Fibroblast of the aortic adventitia (primary cell): ENCODE data around the gene TAF4. TPM values are rescaled to one million over a fixed set of nuclear protein-coding genes. Genes with fewer than 3 reads are reported as not detected.

Source experiments
- DNase-seq: peaks from one replicate; pipeline ENCODE4 v3.0.0-alpha.2; 2010; ENCODE audit warnings: low read depth
- H3K4me3 ChIP-seq: 2 replicates; pipeline ENCODE4 v1.5.1; 2011; ENCODE audit warnings: low read depth, mild to moderate bottlenecking, control low read depth, low read length, moderate library complexity
- total RNA-seq: library from RNA; depleted of rRNA; stranded (reverse); fragments of >200 nt; gene quantifications from 2 replicates; pipeline ENCODE4 v1.2.3, GENCODE V29; 2012; ENCODE audit warnings: low replicate concordance
- TF ChIP-seq, protein P1 (sequence below): IDR thresholded peaks from 2 replicates; pipeline ENCODE4 v1.5.1; 2011; ENCODE audit warnings: mild to moderate bottlenecking, low read length, control low read depth, inconsistent platforms; ENCODE audit not compliant: insufficient read depth

Gene TAF4
- total RNA-seq, 1 donor: 5.4 TPM

DNA sequence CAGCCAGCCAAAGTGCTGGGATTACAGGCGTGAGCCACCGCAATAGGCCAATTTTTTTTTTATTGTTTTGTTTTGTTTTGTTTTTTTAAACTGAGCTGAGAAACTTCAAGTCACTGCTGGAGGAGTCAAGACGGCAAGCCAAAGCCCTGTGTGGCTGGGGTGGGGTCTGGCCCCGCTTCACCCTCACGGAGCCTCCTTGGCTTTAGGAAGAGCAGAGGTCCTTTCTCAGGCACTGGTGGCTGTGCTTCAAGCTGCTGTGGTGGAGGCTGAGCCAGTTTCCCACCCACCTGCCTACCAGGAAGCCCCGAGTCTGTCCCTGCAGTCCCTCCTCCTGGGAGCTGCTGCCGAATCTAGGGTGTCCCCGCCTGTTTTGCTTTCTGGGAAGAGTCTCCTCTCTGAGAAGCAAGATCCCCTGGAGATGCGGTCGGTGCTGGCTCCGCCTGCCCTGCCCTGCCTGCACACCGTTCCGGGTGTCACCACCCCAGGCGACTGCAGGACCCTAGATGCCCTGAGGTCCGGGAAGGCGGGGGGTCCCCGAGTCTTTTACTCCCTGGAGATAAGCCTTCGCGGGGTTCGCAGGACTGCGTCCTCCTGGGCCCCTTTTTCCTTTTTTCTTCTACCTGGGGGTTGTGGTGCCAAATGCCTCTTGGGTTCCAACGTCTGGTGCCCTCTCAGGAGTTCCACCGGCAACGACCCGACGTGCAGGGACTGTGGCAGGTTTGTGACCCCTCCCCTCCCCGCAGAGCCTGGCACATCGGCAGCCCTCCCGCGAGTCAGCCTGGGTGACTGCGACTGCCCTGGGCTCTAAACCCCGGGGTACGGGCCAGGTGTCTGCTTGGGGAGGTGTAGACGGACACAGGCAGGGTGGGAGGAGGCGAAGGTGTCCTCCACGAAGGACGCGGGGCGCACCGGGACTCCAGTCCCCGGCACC, 100.7 kb downstream of the TAF4 start:
- H3K4me3 ChIP-seq: no peak overlapping the region
- DNase-seq: no peak
- TF ChIP-seq, protein P1, sequence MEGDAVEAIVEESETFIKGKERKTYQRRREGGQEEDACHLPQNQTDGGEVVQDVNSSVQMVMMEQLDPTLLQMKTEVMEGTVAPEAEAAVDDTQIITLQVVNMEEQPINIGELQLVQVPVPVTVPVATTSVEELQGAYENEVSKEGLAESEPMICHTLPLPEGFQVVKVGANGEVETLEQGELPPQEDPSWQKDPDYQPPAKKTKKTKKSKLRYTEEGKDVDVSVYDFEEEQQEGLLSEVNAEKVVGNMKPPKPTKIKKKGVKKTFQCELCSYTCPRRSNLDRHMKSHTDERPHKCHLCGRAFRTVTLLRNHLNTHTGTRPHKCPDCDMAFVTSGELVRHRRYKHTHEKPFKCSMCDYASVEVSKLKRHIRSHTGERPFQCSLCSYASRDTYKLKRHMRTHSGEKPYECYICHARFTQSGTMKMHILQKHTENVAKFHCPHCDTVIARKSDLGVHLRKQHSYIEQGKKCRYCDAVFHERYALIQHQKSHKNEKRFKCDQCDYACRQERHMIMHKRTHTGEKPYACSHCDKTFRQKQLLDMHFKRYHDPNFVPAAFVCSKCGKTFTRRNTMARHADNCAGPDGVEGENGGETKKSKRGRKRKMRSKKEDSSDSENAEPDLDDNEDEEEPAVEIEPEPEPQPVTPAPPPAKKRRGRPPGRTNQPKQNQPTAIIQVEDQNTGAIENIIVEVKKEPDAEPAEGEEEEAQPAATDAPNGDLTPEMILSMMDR: no peak

DNA sequence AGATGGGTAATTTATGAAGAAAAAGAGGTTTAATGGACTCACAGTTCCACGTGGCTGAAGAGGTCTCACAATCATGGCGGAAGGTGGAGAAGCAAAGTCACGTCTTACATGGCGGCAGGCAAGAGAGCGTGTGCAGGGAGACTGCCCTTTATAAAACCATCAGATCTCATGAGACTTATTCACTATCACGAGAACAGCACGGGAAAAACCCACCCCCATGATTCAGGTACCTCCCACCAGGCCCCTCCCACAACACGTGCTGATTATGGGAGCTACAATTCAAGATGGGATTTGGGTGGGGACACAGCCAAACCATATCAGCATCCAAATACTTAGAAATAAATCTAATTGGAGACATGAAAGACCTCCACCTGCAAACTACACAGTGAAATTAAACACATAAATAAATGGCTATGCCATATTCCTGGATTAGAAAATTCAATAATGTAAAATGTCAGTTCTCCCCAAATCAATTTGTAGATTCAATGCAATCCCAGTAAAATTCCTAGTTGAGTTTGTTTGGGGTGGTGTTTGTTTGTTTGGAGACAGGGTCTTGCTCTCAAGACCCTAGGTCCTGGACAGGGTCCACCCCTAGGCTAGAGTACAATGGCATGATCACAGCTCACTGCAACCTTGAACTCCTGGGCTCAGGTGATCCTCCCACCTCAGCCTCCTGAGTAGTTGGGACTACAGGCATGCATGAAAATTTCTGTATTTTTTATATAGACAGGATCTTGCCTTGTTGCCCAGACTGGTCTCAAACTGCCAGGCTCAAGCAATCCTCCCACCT, 101.6 kb downstream of the TAF4 start:
- DNase-seq: no peak
- TF ChIP-seq, protein P1: no peak
- no peak overlapping the region for H3K4me3 ChIP-seq

DNA sequence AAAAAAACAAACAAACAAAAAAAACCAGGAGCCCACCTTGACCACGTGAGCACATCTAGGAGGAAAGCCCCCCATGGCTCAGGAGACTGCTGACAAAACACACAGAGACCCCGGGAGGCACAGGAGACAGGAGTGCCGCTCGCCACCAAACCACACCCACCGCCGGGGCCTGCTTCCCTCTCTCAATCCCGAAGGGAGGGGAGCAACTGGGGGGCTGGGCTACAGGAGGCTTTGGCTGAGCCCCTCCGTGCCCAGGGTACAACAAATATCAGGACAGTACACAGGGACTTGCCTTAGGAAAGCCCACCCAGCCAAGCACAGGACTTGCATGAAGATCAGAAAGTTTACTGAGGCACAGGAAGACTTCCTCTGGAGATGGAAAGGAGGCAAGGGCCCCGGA, 102.5 kb downstream of the TAF4 start:
- TF ChIP-seq, protein P1: no peak
- no peak for DNase-seq
- no peak overlapping the region for H3K4me3 ChIP-seq

DNA sequence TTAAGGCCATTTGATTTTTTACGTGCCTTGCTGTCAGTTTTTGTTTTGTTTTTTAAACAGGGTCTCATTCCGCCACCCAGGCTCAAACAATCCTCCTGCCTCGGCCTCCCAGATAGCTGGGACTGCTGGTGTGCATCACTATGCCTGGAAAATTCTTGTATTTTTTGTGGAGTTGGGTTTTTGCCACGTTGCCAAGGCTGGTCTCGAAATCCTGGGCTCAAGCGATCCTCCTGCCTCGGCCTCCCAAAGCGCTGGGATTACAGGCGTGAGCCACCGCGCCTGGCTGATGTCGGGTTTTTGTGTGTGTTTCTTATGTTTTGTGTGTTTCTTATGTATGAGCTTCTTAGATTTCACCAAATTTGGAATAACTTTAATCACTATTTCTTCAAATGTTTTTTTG, 104.8 kb downstream of the TAF4 start:
- TF ChIP-seq, protein P1: no peak
- H3K4me3 ChIP-seq: no peak overlapping the region
- DNase-seq: no peak

DNA sequence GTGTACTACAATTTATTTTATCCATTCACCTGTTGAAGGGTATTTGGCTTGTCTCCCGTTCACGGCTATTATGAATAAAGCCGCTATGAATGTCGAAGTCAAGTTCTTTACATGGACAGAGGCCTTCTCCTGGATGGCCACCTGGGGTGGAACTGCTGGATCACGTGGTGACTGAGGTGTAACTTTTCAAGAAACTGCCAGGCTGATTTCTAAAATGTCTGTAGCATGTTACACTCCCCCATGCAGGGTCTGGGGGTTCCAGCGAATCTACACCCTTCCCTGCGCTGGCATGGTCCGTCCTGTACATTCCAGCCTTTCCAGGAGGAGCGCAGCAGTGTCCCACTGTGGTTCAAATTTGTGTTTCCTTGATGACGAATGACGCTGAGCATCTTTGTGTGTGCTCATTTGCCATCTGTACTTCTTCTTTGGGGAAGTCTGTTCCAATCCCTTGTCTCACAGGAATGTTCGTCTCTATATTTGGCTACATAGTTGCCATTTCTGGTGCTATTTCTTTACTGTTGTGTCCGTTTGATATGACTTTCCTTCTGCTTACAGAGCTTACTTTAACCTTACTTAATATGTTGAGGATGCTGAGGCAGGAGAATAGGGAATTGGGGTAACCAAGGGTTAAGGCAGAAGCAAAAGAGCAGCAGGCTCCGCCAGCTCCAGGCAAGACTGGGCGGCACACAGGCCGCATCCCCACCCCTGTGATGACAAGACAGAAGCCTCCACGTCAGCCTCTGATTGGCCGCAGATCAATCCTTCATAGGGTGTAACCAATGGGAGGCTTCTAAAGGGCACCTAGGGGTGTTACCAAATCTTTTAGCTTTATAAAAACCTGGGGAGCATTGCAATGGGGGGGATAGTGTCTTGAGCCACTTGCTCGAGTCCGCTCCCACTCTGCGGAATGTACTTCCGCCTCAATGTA, 106.6 kb downstream of the TAF4 start:
- TF ChIP-seq, protein P1: no peak
- peak; percentile 31 for DNase-seq
- H3K4me3 ChIP-seq: no peak overlapping the region
